ENCODE data around the gene ANKUB1. TPM values are rescaled to one million over a fixed set of nuclear protein-coding genes. Genes with fewer than 3 reads are reported as not detected.

Gene ANKUB1
- total and polyA plus RNA-seq, 10 of the 15 experiments (the other 5 are each of a cell fraction or from before 2014, with no cell fraction given) = 0.08 TPM; not detected in 9

DNA sequence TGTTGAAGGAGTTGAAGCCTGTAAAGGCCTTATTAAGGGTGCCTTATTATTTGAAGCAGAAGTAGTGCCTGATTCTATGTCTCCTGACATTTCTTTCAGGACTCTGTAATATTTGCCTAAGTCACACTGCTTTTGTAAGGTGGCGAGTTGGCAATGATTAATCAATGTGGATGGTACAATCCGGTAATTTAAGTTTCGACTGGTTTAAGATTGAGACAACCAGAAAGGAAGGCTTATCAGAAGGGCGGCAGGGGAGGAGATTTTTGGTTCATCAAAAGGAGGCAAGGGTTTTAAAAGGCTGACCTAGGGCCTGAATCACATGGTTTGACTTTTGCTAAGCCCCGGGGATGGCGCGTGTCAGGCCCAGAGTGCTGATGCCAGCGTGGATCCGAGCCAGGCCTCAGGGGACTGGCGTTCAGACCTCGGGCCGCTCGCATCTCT is 19.8 kb upstream of the ANKUB1 start (continued):
- TF ChIP-seq, protein P1, sequence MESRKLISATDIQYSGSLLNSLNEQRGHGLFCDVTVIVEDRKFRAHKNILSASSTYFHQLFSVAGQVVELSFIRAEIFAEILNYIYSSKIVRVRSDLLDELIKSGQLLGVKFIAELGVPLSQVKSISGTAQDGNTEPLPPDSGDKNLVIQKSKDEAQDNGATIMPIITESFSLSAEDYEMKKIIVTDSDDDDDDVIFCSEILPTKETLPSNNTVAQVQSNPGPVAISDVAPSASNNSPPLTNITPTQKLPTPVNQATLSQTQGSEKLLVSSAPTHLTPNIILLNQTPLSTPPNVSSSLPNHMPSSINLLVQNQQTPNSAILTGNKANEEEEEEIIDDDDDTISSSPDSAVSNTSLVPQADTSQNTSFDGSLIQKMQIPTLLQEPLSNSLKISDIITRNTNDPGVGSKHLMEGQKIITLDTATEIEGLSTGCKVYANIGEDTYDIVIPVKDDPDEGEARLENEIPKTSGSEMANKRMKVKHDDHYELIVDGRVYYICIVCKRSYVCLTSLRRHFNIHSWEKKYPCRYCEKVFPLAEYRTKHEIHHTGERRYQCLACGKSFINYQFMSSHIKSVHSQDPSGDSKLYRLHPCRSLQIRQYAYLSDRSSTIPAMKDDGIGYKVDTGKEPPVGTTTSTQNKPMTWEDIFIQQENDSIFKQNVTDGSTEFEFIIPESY (IDR thresholded peaks at IDR 0.05) = no peak
- TF ChIP-seq POLR2A (IDR thresholded peaks at IDR 0.05; ENCODE audit: low read depth, low read length) (no peak), NFYA (IDR thresholded peaks at IDR 0.05; ENCODE audit: borderline replicate concordance, low read depth, low read length) (no peak), HDGF (IDR thresholded peaks at IDR 0.05) (no peak), ATF7 (IDR thresholded peaks at IDR 0.05; ENCODE audit: low read depth) (no peak), IKZF1 (conservative IDR thresholded peaks at IDR 0.05) (no peak), ZNF24 (IDR thresholded peaks at IDR 0.05) (no peak), SPI1 (IDR thresholded peaks at IDR 0.05; ENCODE audit: borderline replicate concordance, insufficient read depth, low read depth, low read length) (no peak), NR2C1 (IDR thresholded peaks at IDR 0.05) (no peak), BMI1 (IDR thresholded peaks at IDR 0.05; ENCODE audit: borderline replicate concordance) (no peak)
- TF ChIP-seq, protein P2, sequence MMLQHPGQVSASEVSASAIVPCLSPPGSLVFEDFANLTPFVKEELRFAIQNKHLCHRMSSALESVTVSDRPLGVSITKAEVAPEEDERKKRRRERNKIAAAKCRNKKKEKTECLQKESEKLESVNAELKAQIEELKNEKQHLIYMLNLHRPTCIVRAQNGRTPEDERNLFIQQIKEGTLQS (IDR thresholded peaks at IDR 0.05; ENCODE audit: borderline replicate concordance, extremely low read depth, low read depth, low read length) = no peak
- TF ChIP-seq, protein P3, sequence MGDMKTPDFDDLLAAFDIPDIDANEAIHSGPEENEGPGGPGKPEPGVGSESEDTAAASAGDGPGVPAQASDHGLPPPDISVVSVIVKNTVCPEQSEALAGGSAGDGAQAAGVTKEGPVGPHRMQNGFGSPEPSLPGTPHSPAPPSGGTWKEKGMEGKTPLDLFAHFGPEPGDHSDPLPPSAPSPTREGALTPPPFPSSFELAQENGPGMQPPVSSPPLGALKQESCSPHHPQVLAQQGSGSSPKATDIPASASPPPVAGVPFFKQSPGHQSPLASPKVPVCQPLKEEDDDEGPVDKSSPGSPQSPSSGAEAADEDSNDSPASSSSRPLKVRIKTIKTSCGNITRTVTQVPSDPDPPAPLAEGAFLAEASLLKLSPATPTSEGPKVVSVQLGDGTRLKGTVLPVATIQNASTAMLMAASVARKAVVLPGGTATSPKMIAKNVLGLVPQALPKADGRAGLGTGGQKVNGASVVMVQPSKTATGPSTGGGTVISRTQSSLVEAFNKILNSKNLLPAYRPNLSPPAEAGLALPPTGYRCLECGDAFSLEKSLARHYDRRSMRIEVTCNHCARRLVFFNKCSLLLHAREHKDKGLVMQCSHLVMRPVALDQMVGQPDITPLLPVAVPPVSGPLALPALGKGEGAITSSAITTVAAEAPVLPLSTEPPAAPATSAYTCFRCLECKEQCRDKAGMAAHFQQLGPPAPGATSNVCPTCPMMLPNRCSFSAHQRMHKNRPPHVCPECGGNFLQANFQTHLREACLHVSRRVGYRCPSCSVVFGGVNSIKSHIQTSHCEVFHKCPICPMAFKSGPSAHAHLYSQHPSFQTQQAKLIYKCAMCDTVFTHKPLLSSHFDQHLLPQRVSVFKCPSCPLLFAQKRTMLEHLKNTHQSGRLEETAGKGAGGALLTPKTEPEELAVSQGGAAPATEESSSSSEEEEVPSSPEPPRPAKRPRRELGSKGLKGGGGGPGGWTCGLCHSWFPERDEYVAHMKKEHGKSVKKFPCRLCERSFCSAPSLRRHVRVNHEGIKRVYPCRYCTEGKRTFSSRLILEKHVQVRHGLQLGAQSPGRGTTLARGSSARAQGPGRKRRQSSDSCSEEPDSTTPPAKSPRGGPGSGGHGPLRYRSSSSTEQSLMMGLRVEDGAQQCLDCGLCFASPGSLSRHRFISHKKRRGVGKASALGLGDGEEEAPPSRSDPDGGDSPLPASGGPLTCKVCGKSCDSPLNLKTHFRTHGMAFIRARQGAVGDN (IDR thresholded peaks at IDR 0.05) = peak; percentile 93; the same call in 1 of the 2 replicates
- TF ChIP-seq, protein P4, sequence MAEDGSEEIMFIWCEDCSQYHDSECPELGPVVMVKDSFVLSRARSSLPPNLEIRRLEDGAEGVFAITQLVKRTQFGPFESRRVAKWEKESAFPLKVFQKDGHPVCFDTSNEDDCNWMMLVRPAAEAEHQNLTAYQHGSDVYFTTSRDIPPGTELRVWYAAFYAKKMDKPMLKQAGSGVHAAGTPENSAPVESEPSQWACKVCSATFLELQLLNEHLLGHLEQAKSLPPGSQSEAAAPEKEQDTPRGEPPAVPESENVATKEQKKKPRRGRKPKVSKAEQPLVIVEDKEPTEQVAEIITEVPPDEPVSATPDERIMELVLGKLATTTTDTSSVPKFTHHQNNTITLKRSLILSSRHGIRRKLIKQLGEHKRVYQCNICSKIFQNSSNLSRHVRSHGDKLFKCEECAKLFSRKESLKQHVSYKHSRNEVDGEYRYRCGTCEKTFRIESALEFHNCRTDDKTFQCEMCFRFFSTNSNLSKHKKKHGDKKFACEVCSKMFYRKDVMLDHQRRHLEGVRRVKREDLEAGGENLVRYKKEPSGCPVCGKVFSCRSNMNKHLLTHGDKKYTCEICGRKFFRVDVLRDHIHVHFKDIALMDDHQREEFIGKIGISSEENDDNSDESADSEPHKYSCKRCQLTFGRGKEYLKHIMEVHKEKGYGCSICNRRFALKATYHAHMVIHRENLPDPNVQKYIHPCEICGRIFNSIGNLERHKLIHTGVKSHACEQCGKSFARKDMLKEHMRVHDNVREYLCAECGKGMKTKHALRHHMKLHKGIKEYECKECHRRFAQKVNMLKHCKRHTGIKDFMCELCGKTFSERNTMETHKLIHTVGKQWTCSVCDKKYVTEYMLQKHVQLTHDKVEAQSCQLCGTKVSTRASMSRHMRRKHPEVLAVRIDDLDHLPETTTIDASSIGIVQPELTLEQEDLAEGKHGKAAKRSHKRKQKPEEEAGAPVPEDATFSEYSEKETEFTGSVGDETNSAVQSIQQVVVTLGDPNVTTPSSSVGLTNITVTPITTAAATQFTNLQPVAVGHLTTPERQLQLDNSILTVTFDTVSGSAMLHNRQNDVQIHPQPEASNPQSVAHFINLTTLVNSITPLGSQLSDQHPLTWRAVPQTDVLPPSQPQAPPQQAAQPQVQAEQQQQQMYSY (CRISPR knock-in tag; IDR thresholded peaks at IDR 0.05) = no peak
- TF ChIP-seq, protein P5, sequence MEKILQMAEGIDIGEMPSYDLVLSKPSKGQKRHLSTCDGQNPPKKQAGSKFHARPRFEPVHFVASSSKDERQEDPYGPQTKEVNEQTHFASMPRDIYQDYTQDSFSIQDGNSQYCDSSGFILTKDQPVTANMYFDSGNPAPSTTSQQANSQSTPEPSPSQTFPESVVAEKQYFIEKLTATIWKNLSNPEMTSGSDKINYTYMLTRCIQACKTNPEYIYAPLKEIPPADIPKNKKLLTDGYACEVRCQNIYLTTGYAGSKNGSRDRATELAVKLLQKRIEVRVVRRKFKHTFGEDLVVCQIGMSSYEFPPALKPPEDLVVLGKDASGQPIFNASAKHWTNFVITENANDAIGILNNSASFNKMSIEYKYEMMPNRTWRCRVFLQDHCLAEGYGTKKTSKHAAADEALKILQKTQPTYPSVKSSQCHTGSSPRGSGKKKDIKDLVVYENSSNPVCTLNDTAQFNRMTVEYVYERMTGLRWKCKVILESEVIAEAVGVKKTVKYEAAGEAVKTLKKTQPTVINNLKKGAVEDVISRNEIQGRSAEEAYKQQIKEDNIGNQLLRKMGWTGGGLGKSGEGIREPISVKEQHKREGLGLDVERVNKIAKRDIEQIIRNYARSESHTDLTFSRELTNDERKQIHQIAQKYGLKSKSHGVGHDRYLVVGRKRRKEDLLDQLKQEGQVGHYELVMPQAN (conservative IDR thresholded peaks at IDR 0.05) = no peak
- TF ChIP-seq, protein P6, sequence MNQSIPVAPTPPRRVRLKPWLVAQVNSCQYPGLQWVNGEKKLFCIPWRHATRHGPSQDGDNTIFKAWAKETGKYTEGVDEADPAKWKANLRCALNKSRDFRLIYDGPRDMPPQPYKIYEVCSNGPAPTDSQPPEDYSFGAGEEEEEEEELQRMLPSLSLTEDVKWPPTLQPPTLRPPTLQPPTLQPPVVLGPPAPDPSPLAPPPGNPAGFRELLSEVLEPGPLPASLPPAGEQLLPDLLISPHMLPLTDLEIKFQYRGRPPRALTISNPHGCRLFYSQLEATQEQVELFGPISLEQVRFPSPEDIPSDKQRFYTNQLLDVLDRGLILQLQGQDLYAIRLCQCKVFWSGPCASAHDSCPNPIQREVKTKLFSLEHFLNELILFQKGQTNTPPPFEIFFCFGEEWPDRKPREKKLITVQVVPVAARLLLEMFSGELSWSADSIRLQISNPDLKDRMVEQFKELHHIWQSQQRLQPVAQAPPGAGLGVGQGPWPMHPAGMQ (IDR thresholded peaks at IDR 0.05; ENCODE audit: borderline replicate concordance) = no peak

Measured in GM12878 (cell line).